Panc1 (cell line): Measurements from ENCODE around the gene SEC14L2. TPM values are rescaled to one million over a fixed set of nuclear protein-coding genes. Genes with fewer than 3 reads are reported as not detected.

ENCODE experiments used
- ATAC-seq: fragments of 200-7000 bp; cut with Tn5 transposase; 2 replicates; pipeline ENCODE4 v1.9.1; 2020; ENCODE audit warnings: mild to moderate bottlenecking, moderate library complexity
- BruUV-seq: library from RNA; stranded (reverse); fragments of 400-500 nt; replicated peaks from 2 replicates; lab custom pipeline; 2021; lab: Mats Ljungman, UMichigan
- CTCF ChIA-PET: fragments of 300-600 bp; sonication (Branson Sonifier 250); formaldehyde crosslinking; loops from one replicate; lab custom pipeline; 2022; ENCODE audit warnings: antibody characterized with exemption; lab: Charles Lee
- POLR2A ChIA-PET: fragments of 300-600 bp; sonication (Branson Sonifier 250); formaldehyde crosslinking; loops from one replicate; lab custom pipeline; 2022; ENCODE audit warnings: antibody characterized with exemption; lab: Charles Lee
- DNase-seq: peaks from one replicate; pipeline ENCODE4 v3.0.0-alpha.2; 2010; ENCODE audit warnings: low read depth, low spot score
- H3K27ac ChIP-seq: 2 replicates; pipeline ENCODE4 v1.5.1; 2011; ENCODE audit warnings: mild to moderate bottlenecking, low read length, inconsistent platforms
- H3K27me3 ChIP-seq: fragments of 200-500 bp; sonication (Bioruptor generic); 2 replicates; pipeline ENCODE4 v1.6.0; 2014; ENCODE audit warnings: low read length, inconsistent platforms; ENCODE audit not compliant: control insufficient read depth, insufficient read depth
- H3K36me3 ChIP-seq: fragments of 200-500 bp; sonication (Bioruptor generic); 2 replicates; pipeline ENCODE4 v1.5.1; 2014; ENCODE audit warnings: inconsistent platforms, mild to moderate bottlenecking, low read length, moderate library complexity; ENCODE audit not compliant: control insufficient read depth, insufficient read depth
- H3K4me1 ChIP-seq: 2 replicates; pipeline ENCODE4 v1.5.1; 2011; ENCODE audit warnings: inconsistent platforms, mild to moderate bottlenecking, low read length, moderate library complexity; ENCODE audit not compliant: control insufficient read depth, insufficient read depth
- H3K4me3 ChIP-seq, 2 experiments: 2 replicates each; pipeline ENCODE4 v1.5.1; 2011 to 2012; ENCODE audit warnings: low read depth in 2 of 2, low read length in 2 of 2, mild to moderate bottlenecking in 2 of 2, inconsistent platforms in 1 of 2, moderate library complexity in 1 of 2
- H3K9me3 ChIP-seq: fragments of 200-500 bp; sonication (Bioruptor generic); 2 replicates; pipeline ENCODE4 v1.5.1; 2014; ENCODE audit warnings: low read depth, mild to moderate bottlenecking, inconsistent platforms, low read length, moderate library complexity; ENCODE audit not compliant: control insufficient read depth, insufficient read depth
- CTCF ChIP-seq: fragments of 450-650 bp; IDR thresholded peaks from 2 replicates; pipeline ENCODE4 v1.5.1; 2017; ENCODE audit warnings: mild to moderate bottlenecking
- POLR2AphosphoS5 ChIP-seq: IDR thresholded peaks from 2 replicates; pipeline ENCODE4 v1.6.1; 2012; ENCODE audit warnings: mild to moderate bottlenecking, low read depth, low read length, moderate library complexity
- REST ChIP-seq, 2 experiments: IDR thresholded peaks; 2 replicates each; pipeline ENCODE4 v1.6.1; 2011 to 2012; ENCODE audit warnings: low read depth in 2 of 2, control low read depth in 1 of 2, low read length in 1 of 2, mild to moderate bottlenecking in 1 of 2, moderate library complexity in 1 of 2; ENCODE audit not compliant: insufficient read depth in 1 of 2
- SIN3A ChIP-seq: IDR thresholded peaks from 2 replicates; pipeline ENCODE4 v1.6.1; 2012; ENCODE audit warnings: low read depth, mild to moderate bottlenecking, low read length, moderate library complexity, borderline replicate concordance; ENCODE audit not compliant: insufficient read depth
- TCF7L2 ChIP-seq: IDR thresholded peaks from 2 replicates; pipeline ENCODE4 v1.6.1; 2011; ENCODE audit warnings: mild to moderate bottlenecking, low read depth, low read length, inconsistent platforms
- in situ Hi-C: cut with HindIII; loops from 2 replicates; pipeline ENCODE4 v1.10.0; 2016; ENCODE audit warnings: low sequenced_read_pairs, low pct_unique_long_range_greater_than_20kb
- intact Hi-C: fragments of 100-400 bp; cut with micrococcal nuclease; formaldehyde crosslinking; loops from one replicate; pipeline ENCODE4 v1.10.0; 2022; ENCODE audit not compliant: unreplicated experiment
- total RNA-seq: library from RNA; stranded (reverse); gene quantifications from one replicate; pipeline ENCODE4 v1.2.1, GENCODE V29; 2021; ENCODE audit not compliant: unreplicated experiment

The SEC14L2 gene
- total RNA-seq, 1 experiment from 2014 or later, result 10.7 TPM

- POLR2A ChIA-PET, result no interaction called here
These were observed 43.0 kb downstream of the SEC14L2 start for GRCh38 chr22:30439836-30440235.

DNA sequence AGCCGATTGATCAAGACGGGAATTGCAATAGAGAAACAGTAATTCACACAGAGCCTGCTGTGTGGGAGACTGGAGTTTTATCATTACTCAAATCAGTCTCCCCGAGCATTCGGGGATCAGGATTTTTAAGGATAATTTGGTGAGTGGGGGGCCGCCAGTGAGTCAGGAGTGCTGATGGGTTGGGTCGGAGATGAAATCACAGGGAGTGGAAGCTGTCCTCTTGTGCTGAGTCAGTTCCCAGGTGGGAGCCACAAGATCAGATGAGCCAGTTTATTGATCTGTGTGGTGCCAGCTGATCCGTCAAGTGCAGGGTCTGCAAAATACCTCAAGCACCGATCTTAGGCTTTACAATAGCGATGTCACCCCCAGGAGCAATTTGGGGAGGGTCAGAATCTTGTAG, 44.3 kb downstream of the SEC14L2 start:
- Histone ChIP-seq H3K4me1 (no peaks in the 10 kb centered on the region), H3K9me3 (no peaks in the 10 kb centered on the region), H3K27ac (no peak overlapping the region), H3K4me3 (no peak overlapping the region), H3K36me3 (no peaks in the 10 kb centered on the region; the same call in 1 of the 2 replicates), H3K27me3 (no peaks in the 10 kb centered on the region)
- BruUV-seq, result no TSS peak
- no peak for TF ChIP-seq TCF7L2
- no peak for TF ChIP-seq REST (IDR thresholded peaks at IDR 0.05; ENCODE audit: insufficient read depth in 1 of 2, low read depth in 2 of 2, low read length in 1 of 2)
- no peak for TF ChIP-seq POLR2AphosphoS5
- no peak for TF ChIP-seq CTCF
- no peak for TF ChIP-seq SIN3A
- in situ Hi-C loops (no loop called here), intact Hi-C loops (no loop called here)
- ChIA-PET CTCF (no interaction called here), POLR2A (no interaction called here)
- DNase-seq (no peak), ATAC-seq (no peak)

More at GRCh38 chr22:30439836-30440235, 43.0 kb downstream of the SEC14L2 start:
- Histone ChIP-seq H3K27ac (no peak overlapping the region), H3K27me3 (no peaks in the 10 kb centered on the region), H3K4me1 (no peaks in the 10 kb centered on the region), H3K4me3 (no peak overlapping the region), H3K9me3 (no peaks in the 10 kb centered on the region), H3K36me3 (peaks cover 2% of the 10 kb centered on the region; the same call in 1 of the 2 replicates)
- no peak for ATAC-seq
- CTCF ChIA-PET, result no interaction called here
- TF ChIP-seq SIN3A, result no peak
- TF ChIP-seq REST (IDR thresholded peaks at IDR 0.05; ENCODE audit: insufficient read depth in 1 of 2, low read depth in 2 of 2, low read length in 1 of 2), result no peak
- TF ChIP-seq TCF7L2, result no peak
- TF ChIP-seq POLR2AphosphoS5, result no peak
- TF ChIP-seq CTCF, result no peak
- in situ Hi-C loops, result no loop called here
- DNase-seq, result no peak
- BruUV-seq, result no TSS peak
- intact Hi-C loops, result no loop called here
